Pancreas (tissue), 10 donors: Measurements from ENCODE around the gene DHPS. TPM values are rescaled to one million over a fixed set of nuclear protein-coding genes. Genes with fewer than 3 reads are reported as not detected.
"Not testable (repeated sequence)": the region's sequence is repeated elsewhere in the genome, so short reads cannot be mapped to it uniquely, and the experiment has no call there.

Experiments used
- ATAC-seq, 4 donors: fragments of 200-7000 bp; cut with Tn5 transposase; one replicate each; pipeline versions ENCODE4 v1.8.0 to v1.9.1; 2020; ENCODE audit warnings: mild to moderate bottlenecking in 4 of 4, moderate library complexity in 4 of 4
- DNase-seq, 6 donors: peaks; one replicate each; pipeline ENCODE4 v3.0.0-alpha.2; 2020
- FAIRE-seq: peaks from 2 replicates; lab custom pipeline; 2012; peaks lifted over from hg19 to GRCh38; lab: Jason Lieb, UNC
- H3K27ac ChIP-seq, 4 donors: fragments of 200-600 bp; sonication (generic); 1 replicate in 3 of 4; 2 replicates in 1 of 4; pipeline versions ENCODE4 v1.5.0 to v1.8.0; 2020
- H3K27me3 ChIP-seq, 4 donors: fragments of 200-600 bp; one replicate each; pipeline ENCODE4 v1.8.0; 2021
- H3K36me3 ChIP-seq, 3 donors: fragments of 200-600 bp; sonication (generic) in 1 of 3; one replicate each; pipeline versions ENCODE4 v1.5.0 to v1.8.0; 2020 to 2021
- H3K4me1 ChIP-seq, 3 donors: fragments of 200-600 bp; one replicate each; pipeline ENCODE4 v1.8.0; 2021
- H3K4me3 ChIP-seq, 4 donors: fragments of 200-600 bp; sonication (generic) in 2 of 4; one replicate each; pipeline versions ENCODE4 v1.5.0 to v1.8.0; 2020 to 2021
- H3K9me3 ChIP-seq, 4 donors: fragments of 200-600 bp; one replicate each; pipeline ENCODE4 v1.8.0; 2021
- WGBS, 2 donors: extraction: QIAGEN DNeasy Blood & Tissue Kit; methylation state at CpG; one replicate each; pipeline ENCODE4 v1.1.7; 2013; 5-methylcytosine and 5-hydroxymethylcytosine counted together
- intact Hi-C, 3 donors: fragments of 100-400 bp; cut with DNase I; formaldehyde crosslinking; loops; one replicate each; pipeline versions ENCODE4 v1.11.1 to v1.14.2; 2022
- polyA plus RNA-seq, 2 donors: library from polyadenylated mRNA; stranded (reverse); fragments of 200-250 nt; gene quantifications; one replicate each; pipeline ENCODE4 v1.2.3, GENCODE V29; 2013
- total RNA-seq, 6 donors: library from RNA; stranded (reverse); fragmentation: NEBNext Ultra II Directional in 4 of 6; extraction: Animal tissue kit (Norgen Biotek cat#: 25700) in 4 of 6; gene quantifications; one replicate each; pipeline versions ENCODE4 v1.2.1 to v1.2.4, GENCODE V29; 2021 to 2023
- TF ChIP-seq, protein P1 (sequence below), 4 donors: fragments of 200-600 bp; sonication (generic) in 3 of 4; IDR thresholded peaks; one replicate each; pipeline versions ENCODE4 v1.5.0 to v1.8.0; 2021; ENCODE audit warnings: antibody characterized with exemption in 4 of 4
- donor health status: healthy with polysubstance abuse.
- donor health status: DM: no; HTN: no; CAD: no; lungs with moderate emphysema.
- donor health status: DM: no; HTN: no; CAD: no.
- donor health status: control.
- donor health status: control.
- donor health status: Bipolar disorder and iron deficiency.
- donor health status: DM: yes; HTN: yes; CAD: no.
- donor health status: DM: no; HTN: no; CAD: no.
- donor health status: DM: no; HTN: no; CAD: no.
- donor health status: DM: yes; HTN: yes; CAD: no.

Gene DHPS
- total and polyA plus RNA-seq, 8 donors, result 36.0 to 85.7 (median 49.9) TPM

DNA sequence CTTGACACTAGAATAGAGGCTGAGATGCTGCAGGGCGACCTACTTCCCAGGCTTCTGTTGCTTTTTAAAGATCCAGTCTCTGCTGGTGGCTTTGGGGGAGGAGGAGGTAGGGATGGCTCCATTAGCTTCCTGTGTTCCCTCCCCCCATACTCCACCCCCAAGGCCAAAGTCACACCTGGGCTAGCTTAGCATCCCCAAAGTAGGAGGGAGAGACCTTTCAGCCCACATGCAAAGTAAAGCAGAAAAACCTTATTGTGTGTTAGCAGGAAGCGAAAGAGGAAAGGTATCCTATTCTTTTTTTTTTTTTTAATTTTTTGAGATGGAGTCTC, 45.3 kb upstream of the DHPS start:
- Histone ChIP-seq H3K27ac (no peak overlapping the region), H3K9me3 (no peaks in the 10 kb centered on the region), H3K36me3 (peaks cover 0 to 20% (median 15%) of the 10 kb centered on the region in 3 donors), H3K4me1 (peaks cover 0 to 11% (median under 1%) of the 10 kb centered on the region in 3 donors), H3K27me3 (no peaks in the 10 kb centered on the region), H3K4me3 (no peak overlapping the region)
- no peak for DNase-seq
- 94 to 95% methylated on average over 2 of the region's 2 CpGs for WGBS, 2 donors
- no peak for ATAC-seq
- TF ChIP-seq, protein P1, sequence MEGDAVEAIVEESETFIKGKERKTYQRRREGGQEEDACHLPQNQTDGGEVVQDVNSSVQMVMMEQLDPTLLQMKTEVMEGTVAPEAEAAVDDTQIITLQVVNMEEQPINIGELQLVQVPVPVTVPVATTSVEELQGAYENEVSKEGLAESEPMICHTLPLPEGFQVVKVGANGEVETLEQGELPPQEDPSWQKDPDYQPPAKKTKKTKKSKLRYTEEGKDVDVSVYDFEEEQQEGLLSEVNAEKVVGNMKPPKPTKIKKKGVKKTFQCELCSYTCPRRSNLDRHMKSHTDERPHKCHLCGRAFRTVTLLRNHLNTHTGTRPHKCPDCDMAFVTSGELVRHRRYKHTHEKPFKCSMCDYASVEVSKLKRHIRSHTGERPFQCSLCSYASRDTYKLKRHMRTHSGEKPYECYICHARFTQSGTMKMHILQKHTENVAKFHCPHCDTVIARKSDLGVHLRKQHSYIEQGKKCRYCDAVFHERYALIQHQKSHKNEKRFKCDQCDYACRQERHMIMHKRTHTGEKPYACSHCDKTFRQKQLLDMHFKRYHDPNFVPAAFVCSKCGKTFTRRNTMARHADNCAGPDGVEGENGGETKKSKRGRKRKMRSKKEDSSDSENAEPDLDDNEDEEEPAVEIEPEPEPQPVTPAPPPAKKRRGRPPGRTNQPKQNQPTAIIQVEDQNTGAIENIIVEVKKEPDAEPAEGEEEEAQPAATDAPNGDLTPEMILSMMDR (IDR thresholded peaks at IDR 0.05), result no peak
- FAIRE-seq, result no peak
- intact Hi-C loops, result no loop called here

GRCh38 chr19:12725612-12726011, 43.9 kb upstream of the DHPS start:
- WGBS, 2 donors, result 91 to 92% methylated on average over 10 of the region's 10 CpGs
- H3K4me3 ChIP-seq, DNase-seq, H3K9me3 ChIP-seq, H3K27me3 ChIP-seq, FAIRE-seq, ATAC-seq, H3K27ac ChIP-seq, intact Hi-C loops: not testable (repeated sequence)
- H3K36me3 ChIP-seq, result peaks cover 0 to 14% (median 10%) of the 10 kb centered on the region in 3 donors
- peaks cover 0 to 15% (median 3%) of the 10 kb centered on the region in 3 donors for H3K4me1 ChIP-seq

DNA sequence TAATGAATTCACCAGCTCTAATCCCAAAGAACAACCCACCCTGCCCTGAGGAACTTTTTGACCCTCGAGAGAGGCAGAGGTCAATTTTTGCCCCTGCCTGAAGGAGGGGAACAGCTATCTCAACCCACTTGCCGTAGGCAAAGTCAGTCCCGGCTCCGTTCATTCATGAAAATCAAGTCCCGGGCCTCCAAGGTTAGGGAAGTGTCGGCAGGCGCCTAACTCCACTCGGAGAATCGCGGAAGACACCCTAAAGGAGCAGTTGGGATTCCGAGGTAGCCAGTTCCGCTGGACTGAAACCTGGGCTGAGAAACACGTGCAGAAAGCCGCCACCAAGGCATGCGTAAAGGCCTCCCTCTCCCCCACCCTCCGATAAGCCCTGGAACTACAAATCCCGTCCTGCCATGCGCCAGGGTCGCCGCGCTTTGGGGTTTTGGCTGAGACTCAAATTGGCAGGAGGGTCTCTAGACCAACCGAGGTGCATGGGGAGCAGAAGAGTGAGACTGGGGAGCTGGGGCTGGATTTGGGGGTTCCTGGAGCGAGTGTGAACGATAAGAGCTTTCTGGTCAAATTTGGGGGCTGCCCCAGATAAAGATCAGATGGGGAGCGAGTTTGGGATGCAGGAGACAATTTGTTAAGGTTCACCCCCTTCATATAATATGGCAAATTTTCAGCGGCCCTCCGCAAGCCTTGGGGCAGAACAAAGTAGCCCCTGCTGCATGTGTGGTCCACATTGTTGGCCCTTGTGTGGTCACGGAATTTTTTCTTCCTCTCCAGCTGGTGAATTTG, 42.2 kb upstream of the DHPS start, which contains the start of gene TNPO2:
TNPO2 (minus strand) TSS at position 292 of the 786 bp plus-strand sequence. CDS start 2,955 bp downstream, outside the sequence.
- Histone ChIP-seq H3K36me3 (peaks cover 0 to under 1% (median 0%) of the 10 kb centered on the region in 3 donors), H3K27ac (peak within 1 kb of the TSS; percentile 32 to 77 (median 56)), H3K27me3 (no peaks in the 10 kb centered on the region), H3K4me1 (peaks cover 0 to 19% (median 8%) of the 10 kb centered on the region in 3 donors), H3K9me3 (no peaks in the 10 kb centered on the region), H3K4me3 (peak within 1 kb of the TSS; percentile 51 to 73 (median 54))
- intact Hi-C loops, result no loop called here
- TF ChIP-seq, protein P1 (IDR thresholded peaks at IDR 0.05), result no peak
- 6 to 8% methylated on average over 28 of the region's 28 CpGs for WGBS, 2 donors
- ATAC-seq (peak; percentile 51 to 70 (median 63)), DNase-seq (peak in 4 of 6 donors; percentile 47 to 58 (median 54)), FAIRE-seq (no peak)

- peaks cover 0 to 19% (median 8%) of the 10 kb centered on the region in 3 donors for H3K4me1 ChIP-seq
- FAIRE-seq, result no peak
Measured at GRCh38 chr19:12723381-12723640, 41.6 kb upstream of the DHPS start.

DNA sequence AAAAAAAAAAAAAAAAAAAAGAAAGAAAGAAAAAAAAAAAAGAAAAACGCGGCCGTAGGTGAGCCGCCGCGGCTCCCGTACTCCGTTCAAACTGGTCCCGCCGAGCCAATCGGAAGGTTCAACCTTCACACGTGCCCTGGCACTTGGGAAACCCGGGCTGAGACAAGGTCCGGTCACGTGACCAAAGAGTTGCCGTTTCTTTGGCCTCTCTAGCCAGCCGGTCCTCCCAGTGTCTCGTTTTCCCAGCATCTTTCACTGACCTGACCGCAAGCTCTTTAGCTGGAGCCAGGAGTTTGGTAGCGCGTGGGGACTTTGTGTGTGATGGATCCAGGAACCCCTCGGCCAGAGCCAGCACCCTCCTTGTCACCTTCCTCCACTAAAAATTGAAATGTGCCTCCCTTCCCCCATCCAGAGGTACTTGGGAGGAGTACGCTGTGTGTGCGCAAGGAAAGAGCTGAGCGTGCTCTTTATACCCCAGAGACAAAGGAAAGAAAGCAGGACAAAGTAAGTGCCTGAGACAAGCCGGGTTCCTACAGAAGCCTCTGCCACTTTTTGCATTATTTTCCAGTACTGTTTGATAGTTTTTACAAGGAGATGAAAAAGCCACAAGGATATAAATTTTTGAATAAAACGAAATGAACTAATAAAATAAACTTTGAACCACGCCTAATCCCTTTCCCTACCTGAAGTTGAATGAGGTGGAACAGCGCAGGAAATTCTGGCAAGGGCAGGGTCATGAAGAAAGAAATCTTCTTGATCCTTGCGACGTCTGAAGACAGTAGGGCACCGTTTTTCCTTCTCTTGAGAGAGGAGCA, 41.1 kb upstream of the DHPS start:
- TF ChIP-seq, protein P1 (IDR thresholded peaks at IDR 0.05), result no peak
- intact Hi-C loops, result no loop called here
- Histone ChIP-seq H3K27ac (peak overlapping the region; percentile 32 to 77 (median 67)), H3K36me3 (peaks cover 0 to 6% (median 0%) of the 10 kb centered on the region in 3 donors), H3K9me3 (no peaks in the 10 kb centered on the region), H3K4me3 (peak overlapping the region; percentile 51 to 73 (median 54)), H3K4me1 (peaks cover 0 to 19% (median 8%) of the 10 kb centered on the region in 3 donors), H3K27me3 (no peaks in the 10 kb centered on the region)
- FAIRE-seq (peak; percentile 92), DNase-seq (peak; percentile 90 to 98 (median 96)), ATAC-seq (peak; percentile 91 to 95 (median 93))
- 1% methylated on average over 26 to 32 of the region's 32 CpGs for WGBS, 2 donors

More at GRCh38 chr19:12723381-12723640, 41.6 kb upstream of the DHPS start:
- ATAC-seq, result no peak
- no peaks in the 10 kb centered on the region for H3K27me3 ChIP-seq
- 2 to 4% methylated on average over 7 of the region's 7 CpGs for WGBS, 2 donors
- TF ChIP-seq, protein P1 (IDR thresholded peaks at IDR 0.05), result no peak
- H3K4me3 ChIP-seq, result peak overlapping the region; percentile 51 to 73 (median 54)
- intact Hi-C loops, result no loop called here
- no peaks in the 10 kb centered on the region for H3K9me3 ChIP-seq
- peak overlapping the region in 3 of 4 donors; percentile 42 to 77 (median 69) for H3K27ac ChIP-seq
- no peak for DNase-seq
- peaks cover 0 to 5% (median 0%) of the 10 kb centered on the region in 3 donors for H3K36me3 ChIP-seq
